Panc1 (cell line): ENCODE results near the gene MYO3B. TPM values are rescaled to one million over a fixed set of nuclear protein-coding genes. Genes with fewer than 3 reads are reported as not detected.

ENCODE experiments used
- ATAC-seq: fragments of 200-7000 bp; cut with Tn5 transposase; 2 replicates; pipeline ENCODE4 v1.9.1; 2020; ENCODE audit warnings: mild to moderate bottlenecking, moderate library complexity
- BruUV-seq: library from RNA; stranded (reverse); fragments of 400-500 nt; replicated peaks from 2 replicates; lab custom pipeline; 2021; lab: Mats Ljungman, UMichigan
- CTCF ChIA-PET: fragments of 300-600 bp; sonication (Branson Sonifier 250); formaldehyde crosslinking; loops from one replicate; lab custom pipeline; 2022; ENCODE audit warnings: antibody characterized with exemption; lab: Charles Lee
- POLR2A ChIA-PET: fragments of 300-600 bp; sonication (Branson Sonifier 250); formaldehyde crosslinking; loops from one replicate; lab custom pipeline; 2022; ENCODE audit warnings: antibody characterized with exemption; lab: Charles Lee
- DNase-seq: peaks from one replicate; pipeline ENCODE4 v3.0.0-alpha.2; 2010; ENCODE audit warnings: low read depth, low spot score
- H3K27ac ChIP-seq: 2 replicates; pipeline ENCODE4 v1.5.1; 2011; ENCODE audit warnings: mild to moderate bottlenecking, low read length, inconsistent platforms
- H3K27me3 ChIP-seq: fragments of 200-500 bp; sonication (Bioruptor generic); 2 replicates; pipeline ENCODE4 v1.6.0; 2014; ENCODE audit warnings: low read length, inconsistent platforms; ENCODE audit not compliant: control insufficient read depth, insufficient read depth
- H3K36me3 ChIP-seq: fragments of 200-500 bp; sonication (Bioruptor generic); 2 replicates; pipeline ENCODE4 v1.5.1; 2014; ENCODE audit warnings: inconsistent platforms, mild to moderate bottlenecking, low read length, moderate library complexity; ENCODE audit not compliant: control insufficient read depth, insufficient read depth
- H3K4me1 ChIP-seq: 2 replicates; pipeline ENCODE4 v1.5.1; 2011; ENCODE audit warnings: inconsistent platforms, mild to moderate bottlenecking, low read length, moderate library complexity; ENCODE audit not compliant: control insufficient read depth, insufficient read depth
- H3K4me3 ChIP-seq, 2 experiments: 2 replicates each; pipeline ENCODE4 v1.5.1; 2011 to 2012; ENCODE audit warnings: low read depth in 2 of 2, low read length in 2 of 2, mild to moderate bottlenecking in 2 of 2, inconsistent platforms in 1 of 2, moderate library complexity in 1 of 2
- H3K9me3 ChIP-seq: fragments of 200-500 bp; sonication (Bioruptor generic); 2 replicates; pipeline ENCODE4 v1.5.1; 2014; ENCODE audit warnings: low read depth, mild to moderate bottlenecking, inconsistent platforms, low read length, moderate library complexity; ENCODE audit not compliant: control insufficient read depth, insufficient read depth
- CTCF ChIP-seq: fragments of 450-650 bp; IDR thresholded peaks from 2 replicates; pipeline ENCODE4 v1.5.1; 2017; ENCODE audit warnings: mild to moderate bottlenecking
- POLR2AphosphoS5 ChIP-seq: IDR thresholded peaks from 2 replicates; pipeline ENCODE4 v1.6.1; 2012; ENCODE audit warnings: mild to moderate bottlenecking, low read depth, low read length, moderate library complexity
- REST ChIP-seq, 2 experiments: IDR thresholded peaks; 2 replicates each; pipeline ENCODE4 v1.6.1; 2011 to 2012; ENCODE audit warnings: low read depth in 2 of 2, control low read depth in 1 of 2, low read length in 1 of 2, mild to moderate bottlenecking in 1 of 2, moderate library complexity in 1 of 2; ENCODE audit not compliant: insufficient read depth in 1 of 2
- SIN3A ChIP-seq: IDR thresholded peaks from 2 replicates; pipeline ENCODE4 v1.6.1; 2012; ENCODE audit warnings: low read depth, mild to moderate bottlenecking, low read length, moderate library complexity, borderline replicate concordance; ENCODE audit not compliant: insufficient read depth
- TCF7L2 ChIP-seq: IDR thresholded peaks from 2 replicates; pipeline ENCODE4 v1.6.1; 2011; ENCODE audit warnings: mild to moderate bottlenecking, low read depth, low read length, inconsistent platforms
- in situ Hi-C: cut with HindIII; loops from 2 replicates; pipeline ENCODE4 v1.10.0; 2016; ENCODE audit warnings: low sequenced_read_pairs, low pct_unique_long_range_greater_than_20kb
- intact Hi-C: fragments of 100-400 bp; cut with micrococcal nuclease; formaldehyde crosslinking; loops from one replicate; pipeline ENCODE4 v1.10.0; 2022; ENCODE audit not compliant: unreplicated experiment
- total RNA-seq: library from RNA; stranded (reverse); gene quantifications from one replicate; pipeline ENCODE4 v1.2.1, GENCODE V29; 2021; ENCODE audit not compliant: unreplicated experiment

MYO3B gene
- total RNA-seq, 1 experiment from 2014 or later, result 0.05 TPM

- CTCF ChIA-PET, result interaction anchor here (1.5 kb wide), 1 partner anchor 37 kb away, joined by 3 read pairs; no protein-coding TSS in a partner anchor
- Histone ChIP-seq H3K36me3 (no peaks in the 10 kb centered on the region), H3K27ac (no peak overlapping the region), H3K9me3 (peaks cover 6% of the 10 kb centered on the region; the same call in 1 of the 2 replicates), H3K27me3 (no peaks in the 10 kb centered on the region), H3K4me3 (no peak overlapping the region), H3K4me1 (no peaks in the 10 kb centered on the region)
- POLR2A ChIA-PET, result no interaction called here
- ATAC-seq (peak; percentile 87), DNase-seq (peak; percentile 27)
- in situ Hi-C loops, result no loop called here
- intact Hi-C loops, result loop anchor here (2.0 kb wide), 1 partner anchor 36 kb away; no protein-coding TSS in a partner anchor
- TF ChIP-seq CTCF (peak; percentile 94), SIN3A (no peak)
- BruUV-seq, result no TSS peak
Measured at GRCh38 chr2:170324640-170325046, 146.7 kb downstream of the MYO3B start.

GRCh38 chr2:170330881-170331280, 152.9 kb downstream of the MYO3B start:
- H3K27ac ChIP-seq, result no peak overlapping the region
- H3K4me1 ChIP-seq, result no peaks in the 10 kb centered on the region
- BruUV-seq, result no TSS peak
- no peak for ATAC-seq
- DNase-seq, result no peak
- no peaks in the 10 kb centered on the region for H3K36me3 ChIP-seq
- H3K4me3 ChIP-seq, result no peak overlapping the region
- H3K9me3 ChIP-seq, result no peaks in the 10 kb centered on the region
- peaks cover 7% of the 10 kb centered on the region; the same call in 1 of the 2 replicates for H3K27me3 ChIP-seq
- ChIA-PET POLR2A (no interaction called here), CTCF (no interaction called here)
- TF ChIP-seq POLR2AphosphoS5 (no peak), TCF7L2 (no peak), CTCF (no peak), REST (IDR thresholded peaks at IDR 0.05; ENCODE audit: insufficient read depth in 1 of 2, low read depth in 2 of 2, low read length in 1 of 2) (no peak), SIN3A (no peak)
- in situ Hi-C loops (no loop called here), intact Hi-C loops (no loop called here)
